ENCODE data around the gene ARHGEF19.
A peak's percentile ranks its signal among the peaks of the same experiment; 100 is the strongest.

Gene ARHGEF19

DNA sequence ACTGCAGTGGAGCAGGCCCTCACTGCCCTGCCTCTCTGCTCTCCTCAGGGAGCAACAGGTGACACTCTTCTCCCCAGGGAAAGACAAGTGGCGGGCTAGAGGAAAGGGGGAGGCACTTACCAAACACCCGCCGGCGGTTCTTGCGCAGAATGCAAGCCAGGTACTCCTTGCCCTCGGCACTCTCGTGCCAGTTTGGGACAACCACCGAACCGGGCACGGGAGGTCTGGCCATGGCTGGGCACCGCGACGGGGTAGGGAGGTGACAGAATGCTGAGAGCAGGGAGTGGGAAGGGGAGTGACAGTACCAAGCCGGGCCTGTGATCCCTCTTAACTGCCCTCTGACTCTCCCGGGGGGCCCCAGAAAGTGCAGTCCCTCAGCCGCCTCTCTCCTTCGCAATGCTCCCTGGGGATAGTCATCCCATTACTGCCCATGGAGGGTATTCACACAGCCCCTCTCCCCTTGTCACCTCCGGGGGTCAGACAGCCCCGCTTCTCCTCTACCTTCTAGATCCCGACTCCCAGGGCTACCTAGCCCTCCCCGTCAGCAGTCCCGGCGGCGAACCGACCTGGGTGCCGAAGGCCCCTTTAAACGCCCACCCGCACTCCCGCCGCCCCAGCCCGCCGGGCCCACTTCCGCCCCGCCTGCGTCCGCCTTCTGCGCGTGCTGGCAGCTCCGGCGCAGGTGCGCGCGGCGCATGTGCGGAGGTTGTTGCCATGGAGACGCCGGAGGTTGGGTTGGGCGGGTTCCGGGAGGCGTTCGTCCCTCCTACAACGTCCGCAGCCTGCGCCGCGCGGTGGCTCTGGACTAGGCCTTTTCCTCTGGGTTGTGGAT is 24.3 kb upstream of the ARHGEF19 start, which contains the start of gene CPLANE2 (continued):
- TF ChIP-seq, protein P1, sequence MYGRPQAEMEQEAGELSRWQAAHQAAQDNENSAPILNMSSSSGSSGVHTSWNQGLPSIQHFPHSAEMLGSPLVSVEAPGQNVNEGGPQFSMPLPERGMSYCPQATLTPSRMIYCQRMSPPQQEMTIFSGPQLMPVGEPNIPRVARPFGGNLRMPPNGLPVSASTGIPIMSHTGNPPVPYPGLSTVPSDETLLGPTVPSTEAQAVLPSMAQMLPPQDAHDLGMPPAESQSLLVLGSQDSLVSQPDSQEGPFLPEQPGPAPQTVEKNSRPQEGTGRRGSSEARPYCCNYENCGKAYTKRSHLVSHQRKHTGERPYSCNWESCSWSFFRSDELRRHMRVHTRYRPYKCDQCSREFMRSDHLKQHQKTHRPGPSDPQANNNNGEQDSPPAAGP (tag by site-specific recombination; IDR thresholded peaks at IDR 0.05) = peak; percentile 56; the same call in 1 of the 2 replicates
- no peak for TF ChIP-seq ZNF544 (tag by site-specific recombination; IDR thresholded peaks at IDR 0.05)
- no peak for TF ChIP-seq OVOL3 (tag by site-specific recombination; IDR thresholded peaks at IDR 0.05)
- TF ChIP-seq KLF10 (tag by site-specific recombination; IDR thresholded peaks at IDR 0.05) = no peak; the same call in 1 of the 2 replicates
- TF ChIP-seq, protein P2, sequence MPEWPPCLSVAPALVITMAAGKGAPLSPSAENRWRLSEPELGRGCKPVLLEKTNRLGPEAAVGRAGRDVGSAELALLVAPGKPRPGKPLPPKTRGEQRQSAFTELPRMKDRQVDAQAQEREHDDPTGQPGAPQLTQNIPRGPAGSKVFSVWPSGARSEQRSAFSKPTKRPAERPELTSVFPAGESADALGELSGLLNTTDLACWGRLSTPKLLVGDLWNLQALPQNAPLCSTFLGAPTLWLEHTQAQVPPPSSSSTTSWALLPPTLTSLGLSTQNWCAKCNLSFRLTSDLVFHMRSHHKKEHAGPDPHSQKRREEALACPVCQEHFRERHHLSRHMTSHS (tag by site-specific recombination; IDR thresholded peaks at IDR 0.05) = no peak
- no peak for TF ChIP-seq ZNF521 (tag by site-specific recombination; IDR thresholded peaks at IDR 0.05)
- TF ChIP-seq, protein P3, sequence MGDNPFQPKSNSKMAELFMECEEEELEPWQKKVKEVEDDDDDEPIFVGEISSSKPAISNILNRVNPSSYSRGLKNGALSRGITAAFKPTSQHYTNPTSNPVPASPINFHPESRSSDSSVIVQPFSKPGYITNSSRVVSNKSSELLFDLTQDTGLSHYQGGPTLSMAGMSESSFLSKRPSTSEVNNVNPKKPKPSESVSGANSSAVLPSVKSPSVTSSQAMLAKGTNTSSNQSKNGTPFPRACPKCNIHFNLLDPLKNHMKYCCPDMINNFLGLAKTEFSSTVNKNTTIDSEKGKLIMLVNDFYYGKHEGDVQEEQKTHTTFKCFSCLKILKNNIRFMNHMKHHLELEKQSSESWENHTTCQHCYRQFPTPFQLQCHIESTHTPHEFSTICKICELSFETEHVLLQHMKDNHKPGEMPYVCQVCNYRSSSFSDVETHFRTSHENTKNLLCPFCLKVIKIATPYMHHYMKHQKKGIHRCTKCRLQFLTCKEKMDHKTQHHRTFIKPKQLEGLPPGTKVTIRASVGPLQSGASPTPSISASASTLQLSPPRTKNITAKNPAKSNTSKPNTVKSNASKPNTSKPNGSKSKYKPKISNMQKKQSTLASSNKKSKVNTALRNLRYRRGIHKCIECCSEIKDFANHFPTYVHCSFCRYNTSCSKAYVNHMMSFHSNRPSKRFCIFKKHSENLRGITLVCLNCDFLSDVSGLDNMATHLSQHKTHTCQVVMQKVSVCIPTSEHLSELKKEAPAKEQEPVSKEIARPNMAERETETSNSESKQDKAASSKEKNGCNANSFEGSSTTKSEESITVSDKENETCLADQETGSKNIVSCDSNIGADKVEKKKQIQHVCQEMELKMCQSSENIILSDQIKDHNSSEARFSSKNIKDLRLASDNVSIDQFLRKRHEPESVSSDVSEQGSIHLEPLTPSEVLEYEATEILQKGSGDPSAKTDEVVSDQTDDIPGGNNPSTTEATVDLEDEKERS (tag by site-specific recombination; IDR thresholded peaks at IDR 0.05) = no peak
- TF ChIP-seq ZNF510 (tag by site-specific recombination; IDR thresholded peaks at IDR 0.05; ENCODE audit: insufficient replicate concordance) = no peak
- TF ChIP-seq ZNF121 (tag by site-specific recombination; IDR thresholded peaks at IDR 0.05) = no peak
- TF ChIP-seq ZNF146 (tag by site-specific recombination; IDR thresholded peaks at IDR 0.05) = no peak
- TF ChIP-seq ZBTB7A (tag by site-specific recombination; IDR thresholded peaks at IDR 0.05; ENCODE audit: low read depth) = peak; percentile 84
- no peak for TF ChIP-seq ZNF292 (tag by site-specific recombination; IDR thresholded peaks at IDR 0.05; ENCODE audit: borderline replicate concordance, low read depth)
- no peak; the same call in 1 of the 2 replicates for TF ChIP-seq ZNF391 (tag by site-specific recombination; IDR thresholded peaks at IDR 0.05; ENCODE audit: borderline replicate concordance, low read depth)
- TF ChIP-seq ZFP3 (tag by site-specific recombination; IDR thresholded peaks at IDR 0.05; ENCODE audit: low read depth) = no peak
- TF ChIP-seq, protein P4, sequence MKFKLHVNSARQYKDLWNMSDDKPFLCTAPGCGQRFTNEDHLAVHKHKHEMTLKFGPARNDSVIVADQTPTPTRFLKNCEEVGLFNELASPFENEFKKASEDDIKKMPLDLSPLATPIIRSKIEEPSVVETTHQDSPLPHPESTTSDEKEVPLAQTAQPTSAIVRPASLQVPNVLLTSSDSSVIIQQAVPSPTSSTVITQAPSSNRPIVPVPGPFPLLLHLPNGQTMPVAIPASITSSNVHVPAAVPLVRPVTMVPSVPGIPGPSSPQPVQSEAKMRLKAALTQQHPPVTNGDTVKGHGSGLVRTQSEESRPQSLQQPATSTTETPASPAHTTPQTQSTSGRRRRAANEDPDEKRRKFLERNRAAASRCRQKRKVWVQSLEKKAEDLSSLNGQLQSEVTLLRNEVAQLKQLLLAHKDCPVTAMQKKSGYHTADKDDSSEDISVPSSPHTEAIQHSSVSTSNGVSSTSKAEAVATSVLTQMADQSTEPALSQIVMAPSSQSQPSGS (tag by site-specific recombination; IDR thresholded peaks at IDR 0.05; ENCODE audit: low read depth) = no peak
- TF ChIP-seq ZNF48 (tag by site-specific recombination; IDR thresholded peaks at IDR 0.05) = no peak
- TF ChIP-seq ZNF155 (tag by site-specific recombination; IDR thresholded peaks at IDR 0.05) = no peak
- TF ChIP-seq, protein P5, sequence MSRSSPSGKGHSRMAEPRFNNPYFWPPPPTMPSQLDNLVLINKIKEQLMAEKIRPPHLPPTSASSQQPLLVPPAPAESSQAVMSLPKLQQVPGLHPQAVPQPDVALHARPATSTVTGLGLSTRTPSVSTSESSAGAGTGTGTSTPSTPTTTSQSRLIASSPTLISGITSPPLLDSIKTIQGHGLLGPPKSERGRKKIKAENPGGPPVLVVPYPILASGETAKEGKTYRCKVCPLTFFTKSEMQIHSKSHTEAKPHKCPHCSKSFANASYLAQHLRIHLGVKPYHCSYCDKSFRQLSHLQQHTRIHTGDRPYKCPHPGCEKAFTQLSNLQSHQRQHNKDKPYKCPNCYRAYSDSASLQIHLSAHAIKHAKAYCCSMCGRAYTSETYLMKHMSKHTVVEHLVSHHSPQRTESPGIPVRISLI (tag by site-specific recombination; IDR thresholded peaks at IDR 0.05) = no peak
- TF ChIP-seq ZNF843 (tag by site-specific recombination; IDR thresholded peaks at IDR 0.05) = no peak
- no peak for TF ChIP-seq ZNF530 (tag by site-specific recombination; IDR thresholded peaks at IDR 0.05; ENCODE audit: low read depth)
- TF ChIP-seq, protein P6, sequence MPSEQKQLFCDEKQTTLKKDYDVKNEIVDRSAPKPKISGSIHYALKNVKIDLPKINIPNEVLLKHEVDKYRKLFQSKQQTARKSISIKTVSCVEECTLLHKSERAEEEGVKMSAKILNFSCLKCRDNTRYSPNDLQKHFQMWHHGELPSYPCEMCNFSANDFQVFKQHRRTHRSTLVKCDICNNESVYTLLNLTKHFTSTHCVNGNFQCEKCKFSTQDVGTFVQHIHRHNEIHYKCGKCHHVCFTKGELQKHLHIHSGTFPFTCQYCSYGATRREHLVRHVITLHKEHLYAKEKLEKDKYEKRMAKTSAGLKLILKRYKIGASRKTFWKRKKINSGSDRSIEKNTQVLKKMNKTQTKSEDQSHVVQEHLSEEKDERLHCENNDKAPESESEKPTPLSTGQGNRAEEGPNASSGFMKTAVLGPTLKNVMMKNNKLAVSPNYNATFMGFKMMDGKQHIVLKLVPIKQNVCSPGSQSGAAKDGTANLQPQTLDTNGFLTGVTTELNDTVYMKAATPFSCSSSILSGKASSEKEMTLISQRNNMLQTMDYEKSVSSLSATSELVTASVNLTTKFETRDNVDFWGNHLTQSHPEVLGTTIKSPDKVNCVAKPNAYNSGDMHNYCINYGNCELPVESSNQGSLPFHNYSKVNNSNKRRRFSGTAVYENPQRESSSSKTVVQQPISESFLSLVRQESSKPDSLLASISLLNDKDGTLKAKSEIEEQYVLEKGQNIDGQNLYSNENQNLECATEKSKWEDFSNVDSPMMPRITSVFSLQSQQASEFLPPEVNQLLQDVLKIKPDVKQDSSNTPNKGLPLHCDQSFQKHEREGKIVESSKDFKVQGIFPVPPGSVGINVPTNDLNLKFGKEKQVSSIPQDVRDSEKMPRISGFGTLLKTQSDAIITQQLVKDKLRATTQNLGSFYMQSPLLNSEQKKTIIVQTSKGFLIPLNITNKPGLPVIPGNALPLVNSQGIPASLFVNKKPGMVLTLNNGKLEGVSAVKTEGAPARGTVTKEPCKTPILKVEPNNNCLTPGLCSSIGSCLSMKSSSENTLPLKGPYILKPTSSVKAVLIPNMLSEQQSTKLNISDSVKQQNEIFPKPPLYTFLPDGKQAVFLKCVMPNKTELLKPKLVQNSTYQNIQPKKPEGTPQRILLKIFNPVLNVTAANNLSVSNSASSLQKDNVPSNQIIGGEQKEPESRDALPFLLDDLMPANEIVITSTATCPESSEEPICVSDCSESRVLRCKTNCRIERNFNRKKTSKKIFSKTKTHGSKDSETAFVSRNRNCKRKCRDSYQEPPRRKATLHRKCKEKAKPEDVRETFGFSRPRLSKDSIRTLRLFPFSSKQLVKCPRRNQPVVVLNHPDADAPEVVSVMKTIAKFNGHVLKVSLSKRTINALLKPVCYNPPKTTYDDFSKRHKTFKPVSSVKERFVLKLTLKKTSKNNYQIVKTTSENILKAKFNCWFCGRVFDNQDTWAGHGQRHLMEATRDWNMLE (tag by site-specific recombination; conservative IDR thresholded peaks at IDR 0.05; ENCODE audit: low read depth) = no peak
- TF ChIP-seq ZNF394 (tag by site-specific recombination; IDR thresholded peaks at IDR 0.05; ENCODE audit: borderline replicate concordance) = peak; percentile 65; the same call in 1 of the 2 replicates
- TF ChIP-seq, protein P7, sequence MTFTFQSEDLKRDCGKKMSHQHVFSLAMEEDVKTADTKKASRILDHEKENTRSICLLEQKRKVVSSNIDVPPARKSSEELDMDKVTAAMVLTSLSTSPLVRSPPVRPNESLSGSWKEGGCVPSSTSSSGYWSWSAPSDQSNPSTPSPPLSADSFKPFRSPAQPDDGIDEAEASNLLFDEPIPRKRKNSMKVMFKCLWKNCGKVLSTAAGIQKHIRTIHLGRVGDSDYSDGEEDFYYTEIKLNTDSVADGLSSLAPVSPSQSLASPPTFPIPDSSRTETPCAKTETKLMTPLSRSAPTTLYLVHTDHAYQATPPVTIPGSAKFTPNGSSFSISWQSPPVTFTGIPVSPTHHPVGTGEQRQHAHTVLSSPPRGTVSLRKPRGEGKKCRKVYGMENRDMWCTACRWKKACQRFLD (tag by site-specific recombination; IDR thresholded peaks at IDR 0.05) = no peak
- TF ChIP-seq OSR2 (tag by site-specific recombination; IDR thresholded peaks at IDR 0.05) = no peak; the same call in 1 of the 2 replicates
- TF ChIP-seq ZNF792 (tag by site-specific recombination; IDR thresholded peaks at IDR 0.05) = 0 out of 2 replicates have a peak, but pooled peaks have one; percentile 45

Data from HEK293 (cell line).